Peyer's patch (tissue), 4 donors: ENCODE results near the gene ELP2. TPM values are rescaled to one million over a fixed set of nuclear protein-coding genes. Genes with fewer than 3 reads are reported as not detected.
A peak's percentile ranks its signal among the peaks of the same experiment; 100 is the strongest.

ENCODE experiments used
- DNase-seq, 3 donors: peaks; one replicate each; pipeline ENCODE4 v3.0.0-alpha.2; 2017 to 2019
- H3K27ac ChIP-seq, 4 donors: fragments of 200-600 bp; sonication (generic); one replicate each; pipeline ENCODE4 v1.5.1; 2016 to 2019
- H3K27me3 ChIP-seq, 2 donors: fragments of 200-600 bp; sonication (generic); one replicate each; pipeline ENCODE4 v1.5.1; 2019
- H3K36me3 ChIP-seq, 3 donors: fragments of 200-600 bp; sonication (generic); one replicate each; pipeline ENCODE4 v1.5.1; 2016 to 2019
- H3K4me1 ChIP-seq, 4 donors: fragments of 200-600 bp; sonication (generic); one replicate each; pipeline ENCODE4 v1.5.1; 2016 to 2019
- H3K4me3 ChIP-seq, 4 donors: fragments of 200-600 bp; sonication (generic); 1 replicate in 3 of 4; 2 replicates in 1 of 4; pipeline ENCODE4 v1.5.1; 2016 to 2019; ENCODE audit warnings: mild to moderate bottlenecking in 1 of 4
- H3K9me3 ChIP-seq, 4 donors: fragments of 200-600 bp; sonication (generic); one replicate each; pipeline ENCODE4 v1.5.1; 2016 to 2019; ENCODE audit warnings: mild to moderate bottlenecking in 1 of 4
- CTCF ChIP-seq, 6 experiments: fragments of 450-650 bp in 4 of 6; fragments of 200-600 bp in 2 of 6; sonication (generic) in 1 of 6; IDR thresholded peaks; one replicate each; pipeline ENCODE4 v1.5.1; 2017 to 2019; ENCODE audit warnings: antibody characterized with exemption in 6 of 6, mild to moderate bottlenecking in 3 of 6, moderate library complexity in 1 of 6
- POLR2A ChIP-seq, 2 donors: fragments of 450-650 bp; IDR thresholded peaks; one replicate each; pipeline ENCODE4 v1.5.1; 2017; ENCODE audit warnings: antibody characterized with exemption in 2 of 2, mild to moderate bottlenecking in 2 of 2, moderate library complexity in 2 of 2
- total RNA-seq, 4 donors: library from RNA; depleted of rRNA; stranded (reverse); fragments of >200 nt; gene quantifications; one replicate each; pipeline ENCODE4 v1.1.0, GENCODE V29; 2016

ELP2 gene
- total RNA-seq, 4 donors from 2014 or later, result 41.2 to 74.6 (median 55.7) TPM

- no peak for DNase-seq
- TF ChIP-seq CTCF (IDR thresholded peaks at IDR 0.05) (no peak), POLR2A (IDR thresholded peaks at IDR 0.05) (no peak)
- Histone ChIP-seq H3K4me1 (no peaks in the 10 kb centered on the region), H3K36me3 (peaks cover 0 to 70% (median 0%) of the 10 kb centered on the region in 3 donors), H3K27me3 (no peaks in the 10 kb centered on the region), H3K4me3 (no peak overlapping the region), H3K9me3 (no peaks in the 10 kb centered on the region), H3K27ac (no peak overlapping the region)
Measured at GRCh38 chr18:36153203-36153602, 23.5 kb downstream of the ELP2 start.

GRCh38 chr18:36153771-36154170, 24.1 kb downstream of the ELP2 start:
- no peak overlapping the region for H3K4me3 ChIP-seq
- peaks cover 0 to 67% (median 0%) of the 10 kb centered on the region in 3 donors for H3K36me3 ChIP-seq
- no peak overlapping the region for H3K27ac ChIP-seq
- TF ChIP-seq CTCF (IDR thresholded peaks at IDR 0.05) (no peak), POLR2A (IDR thresholded peaks at IDR 0.05) (no peak)
- DNase-seq, result no peak
- H3K27me3 ChIP-seq, result no peaks in the 10 kb centered on the region
- no peaks in the 10 kb centered on the region for H3K4me1 ChIP-seq
- no peaks in the 10 kb centered on the region for H3K9me3 ChIP-seq

- H3K4me1 ChIP-seq, result no peaks in the 10 kb centered on the region
- no peak for DNase-seq
- peaks cover 0 to 68% (median 0%) of the 10 kb centered on the region in 3 donors for H3K36me3 ChIP-seq
- H3K4me3 ChIP-seq, result no peak overlapping the region
- H3K27me3 ChIP-seq, result no peaks in the 10 kb centered on the region
- TF ChIP-seq CTCF (IDR thresholded peaks at IDR 0.05) (peak in 3 of 6 experiments; percentile 31 to 42 (median 35)), POLR2A (IDR thresholded peaks at IDR 0.05) (no peak)
- H3K9me3 ChIP-seq, result no peaks in the 10 kb centered on the region
- no peak overlapping the region for H3K27ac ChIP-seq
Measured at GRCh38 chr18:36155851-36156757, 26.4 kb downstream of the ELP2 start.

GRCh38 chr18:36157441-36157840, 27.7 kb downstream of the ELP2 start:
- Histone ChIP-seq H3K4me1 (no peaks in the 10 kb centered on the region), H3K4me3 (no peak overlapping the region), H3K9me3 (no peaks in the 10 kb centered on the region), H3K27ac (no peak overlapping the region), H3K27me3 (no peaks in the 10 kb centered on the region), H3K36me3 (peaks cover 0 to 69% (median 0%) of the 10 kb centered on the region in 3 donors)
- no peak for DNase-seq
- TF ChIP-seq CTCF (IDR thresholded peaks at IDR 0.05) (no peak), POLR2A (IDR thresholded peaks at IDR 0.05) (no peak)

GRCh38 chr18:36158266-36158867, 28.7 kb downstream of the ELP2 start:
- no peaks in the 10 kb centered on the region for H3K9me3 ChIP-seq
- peaks cover 0 to 77% (median 0%) of the 10 kb centered on the region in 3 donors for H3K36me3 ChIP-seq
- no peak for DNase-seq
- H3K27me3 ChIP-seq, result no peaks in the 10 kb centered on the region
- H3K4me1 ChIP-seq, result no peaks in the 10 kb centered on the region
- TF ChIP-seq POLR2A (IDR thresholded peaks at IDR 0.05) (no peak), CTCF (IDR thresholded peaks at IDR 0.05) (no peak)
- H3K4me3 ChIP-seq, result no peak overlapping the region
- no peak overlapping the region for H3K27ac ChIP-seq
